HUES48 (cell line): ENCODE results near the gene CTXN3.
"Not testable (repeated sequence)": the region's sequence is repeated elsewhere in the genome, so short reads cannot be mapped to it uniquely, and the experiment has no call there.

ENCODE experiments used
- H3K27ac ChIP-seq: one replicate; pipeline ENCODE4 v1.7.0; 2013; ENCODE audit warnings: low read depth, low read length, inconsistent platforms
- H3K27me3 ChIP-seq: 2 replicates; pipeline ENCODE4 v1.6.1; 2013; ENCODE audit warnings: mild to moderate bottlenecking, low read length; ENCODE audit not compliant: control insufficient read depth, insufficient read depth
- H3K36me3 ChIP-seq: 2 replicates; pipeline ENCODE4 v1.6.1; 2013; ENCODE audit warnings: low read length; ENCODE audit not compliant: control insufficient read depth, insufficient read depth
- H3K4me1 ChIP-seq: 2 replicates; pipeline ENCODE4 v1.6.1; 2013; ENCODE audit warnings: mild to moderate bottlenecking, low read length; ENCODE audit not compliant: control insufficient read depth, insufficient read depth
- H3K4me3 ChIP-seq: 2 replicates; pipeline ENCODE4 v1.5.1; 2013; ENCODE audit warnings: mild to moderate bottlenecking, low read depth, low read length
- H3K9ac ChIP-seq: 2 replicates; pipeline ENCODE4 v1.6.1; 2013; ENCODE audit warnings: mild to moderate bottlenecking, low read depth, low read length, moderate library complexity
- H3K9me3 ChIP-seq: 2 replicates; pipeline ENCODE4 v1.6.1; 2013; ENCODE audit warnings: low read length; ENCODE audit not compliant: control insufficient read depth, insufficient read depth

The CTXN3 gene

DNA sequence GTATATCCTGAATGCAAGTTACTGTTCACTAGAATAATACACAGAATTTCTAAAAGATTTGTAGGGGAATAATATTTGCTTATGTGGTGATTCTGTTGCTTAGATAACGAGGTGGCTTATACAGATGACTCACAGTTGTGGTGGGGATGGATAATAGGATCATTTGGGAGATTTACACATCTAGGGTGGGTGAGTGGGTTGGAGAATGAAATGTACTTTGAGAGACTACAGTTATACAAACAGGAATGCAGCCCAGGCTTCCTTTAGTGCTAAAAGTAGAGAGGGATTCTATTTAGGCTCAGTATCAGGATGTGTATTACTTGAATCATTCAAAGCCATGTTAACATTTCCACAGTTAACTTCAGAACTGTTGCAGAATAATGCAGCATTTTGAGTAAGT is 1.8 kb downstream of the CTXN3 start:
- no peak overlapping the region for H3K4me3 ChIP-seq
- H3K9me3 ChIP-seq: no peaks in the 10 kb centered on the region
- H3K4me1 ChIP-seq: peaks cover 20% of the 10 kb centered on the region
- H3K36me3 ChIP-seq: no peaks in the 10 kb centered on the region
- H3K9ac ChIP-seq: no peak overlapping the region
- no peaks in the 10 kb centered on the region for H3K27me3 ChIP-seq
- no peak overlapping the region for H3K27ac ChIP-seq

DNA sequence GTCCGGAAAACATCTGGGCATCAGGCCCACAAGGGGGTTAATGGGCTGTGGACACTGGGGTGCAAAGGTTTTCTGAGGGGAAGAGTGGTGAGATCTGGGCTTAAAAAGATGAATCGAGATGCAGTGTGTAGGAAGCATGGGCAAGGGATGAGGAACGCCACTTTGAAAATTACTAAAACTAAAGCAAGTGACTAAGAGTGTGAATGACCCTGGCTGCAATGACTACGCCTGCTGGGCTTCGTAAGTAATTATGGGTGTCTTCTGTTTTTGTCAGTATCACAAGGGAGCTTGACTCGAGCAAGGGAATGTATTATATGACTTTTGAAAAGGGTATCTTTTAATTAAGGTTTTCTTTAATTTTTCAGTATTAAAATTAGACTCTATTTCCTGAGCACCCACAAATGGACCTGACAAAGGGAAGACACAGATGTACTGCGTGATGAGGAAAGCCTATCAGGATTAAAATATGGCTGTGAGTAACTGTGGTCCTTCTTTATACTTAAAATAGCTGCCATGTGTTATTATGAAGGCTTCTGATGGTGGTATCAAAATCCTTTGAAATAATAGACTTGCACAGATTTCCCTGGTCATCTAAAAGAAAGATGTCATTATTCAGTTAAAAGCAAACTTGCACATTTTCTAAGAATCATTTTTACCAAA is 4.2 kb downstream of the CTXN3 start:
- Histone ChIP-seq H3K4me1 (peaks cover 24% of the 10 kb centered on the region), H3K4me3 (no peak overlapping the region), H3K36me3 (no peaks in the 10 kb centered on the region), H3K9me3 (no peaks in the 10 kb centered on the region), H3K27ac (no peak overlapping the region), H3K27me3 (no peaks in the 10 kb centered on the region), H3K9ac (no peak overlapping the region)

DNA sequence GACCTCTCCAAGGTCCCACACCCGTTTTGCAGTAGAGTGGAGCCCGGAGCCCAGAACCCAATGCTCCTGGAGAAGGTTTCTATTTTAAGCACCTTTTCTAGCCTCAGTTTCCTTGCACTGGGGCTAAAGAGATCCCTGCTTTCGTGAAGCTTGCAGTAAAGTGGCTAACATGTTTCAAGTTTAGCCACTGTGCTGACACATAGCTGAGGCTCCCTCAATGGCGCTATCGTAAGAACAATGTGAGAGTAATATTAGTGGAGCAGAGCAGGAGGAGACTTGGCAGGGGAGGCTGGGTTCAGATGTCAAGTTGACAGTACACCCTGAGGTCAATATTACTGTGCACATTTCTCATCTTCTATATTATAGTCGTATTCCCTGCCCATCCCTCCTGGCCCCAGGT is 7.9 kb downstream of the CTXN3 start:
- Histone ChIP-seq H3K27ac (no peak overlapping the region), H3K9ac (no peak overlapping the region), H3K27me3 (no peaks in the 10 kb centered on the region), H3K4me3 (no peak overlapping the region), H3K9me3 (no peaks in the 10 kb centered on the region), H3K36me3 (no peaks in the 10 kb centered on the region), H3K4me1 (peaks cover 11% of the 10 kb centered on the region; the same call in 1 of the 2 replicates)

DNA sequence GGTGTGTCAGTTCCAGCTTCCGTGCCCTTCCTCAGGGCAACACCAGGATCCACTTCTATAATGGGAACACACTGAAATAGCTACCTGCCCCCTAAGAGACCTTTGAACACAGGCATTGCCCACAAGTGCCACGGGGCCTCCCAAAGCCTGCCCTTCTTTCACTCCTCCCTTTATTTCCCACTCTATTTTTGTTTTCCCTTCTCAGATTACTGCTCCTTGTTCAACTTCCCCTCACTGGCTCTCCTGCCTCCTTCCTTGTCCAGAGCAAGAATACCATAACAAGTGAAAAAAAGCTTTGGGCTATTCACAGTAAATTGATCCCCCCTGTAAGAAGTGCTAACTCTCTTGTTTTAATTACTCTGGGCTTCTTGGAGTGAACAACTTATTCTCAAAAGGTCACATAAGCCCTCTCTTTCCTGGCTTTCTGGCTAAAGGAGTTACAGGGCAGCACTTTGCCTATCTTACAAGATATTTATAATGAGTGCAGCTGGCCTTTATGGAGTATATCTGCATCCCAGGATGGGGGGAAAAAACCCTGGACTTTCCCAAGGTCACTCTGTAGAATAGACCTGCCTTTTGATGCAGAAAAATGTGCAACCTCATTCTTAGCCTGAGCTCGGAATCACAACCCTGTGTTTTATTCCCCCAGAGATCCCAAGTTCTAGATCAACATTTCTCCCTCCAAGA is 11.3 kb downstream of the CTXN3 start:
- Histone ChIP-seq H3K9ac (no peak overlapping the region), H3K9me3 (no peaks in the 10 kb centered on the region), H3K27ac (no peak overlapping the region), H3K36me3 (no peaks in the 10 kb centered on the region), H3K4me3 (no peak overlapping the region), H3K4me1 (peaks cover 11% of the 10 kb centered on the region; the same call in 1 of the 2 replicates), H3K27me3 (no peaks in the 10 kb centered on the region)

DNA sequence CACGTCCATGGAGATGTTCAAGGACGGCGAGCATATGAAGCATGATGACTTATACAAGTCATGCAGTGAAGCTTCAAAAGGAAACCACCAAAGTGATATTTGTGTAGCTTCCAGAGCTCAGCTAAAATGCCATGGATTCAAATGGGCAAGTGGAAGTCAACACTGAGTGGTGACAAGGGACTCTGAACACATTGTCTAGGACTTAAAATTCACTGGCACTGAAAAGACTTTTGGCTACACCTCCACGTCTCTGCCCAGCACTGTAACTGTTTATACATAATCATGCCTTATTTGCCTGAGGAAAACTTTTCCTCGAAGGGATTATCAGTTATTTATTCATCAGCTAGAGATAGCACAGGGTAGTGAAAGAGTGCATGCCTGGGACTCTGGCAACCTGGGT is 15.2 kb downstream of the CTXN3 start:
- H3K27me3 ChIP-seq: no peaks in the 10 kb centered on the region
- H3K27ac ChIP-seq: no peak overlapping the region
- no peaks in the 10 kb centered on the region for H3K9me3 ChIP-seq
- H3K36me3 ChIP-seq: no peaks in the 10 kb centered on the region
- H3K4me1 ChIP-seq: peaks cover 7% of the 10 kb centered on the region; the same call in 1 of the 2 replicates
- no peak overlapping the region for H3K9ac ChIP-seq
- no peak overlapping the region for H3K4me3 ChIP-seq

DNA sequence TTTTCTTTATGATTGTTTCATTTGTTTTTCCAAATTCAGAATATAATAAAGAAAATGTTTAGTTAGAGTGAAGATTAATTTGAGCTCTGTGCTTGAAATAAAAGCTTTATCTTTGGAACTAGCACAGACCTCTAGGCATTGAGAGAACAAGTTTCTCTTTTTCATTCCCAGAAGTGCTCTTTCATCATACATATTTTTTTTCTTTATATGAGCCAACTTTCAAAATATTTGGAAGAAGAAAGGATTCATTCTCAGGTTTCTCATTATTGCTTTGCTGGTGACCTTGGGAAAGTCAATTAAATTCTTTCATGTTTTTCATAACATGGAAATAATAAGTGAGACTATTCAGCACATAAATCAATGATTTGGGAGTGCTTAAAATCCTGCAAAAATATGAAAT is 16.8 kb downstream of the CTXN3 start:
- Histone ChIP-seq H3K36me3 (no peaks in the 10 kb centered on the region), H3K9ac (no peak overlapping the region), H3K9me3 (no peaks in the 10 kb centered on the region), H3K4me3 (no peak overlapping the region), H3K4me1 (no peaks in the 10 kb centered on the region), H3K27ac (no peak overlapping the region), H3K27me3 (no peaks in the 10 kb centered on the region)

DNA sequence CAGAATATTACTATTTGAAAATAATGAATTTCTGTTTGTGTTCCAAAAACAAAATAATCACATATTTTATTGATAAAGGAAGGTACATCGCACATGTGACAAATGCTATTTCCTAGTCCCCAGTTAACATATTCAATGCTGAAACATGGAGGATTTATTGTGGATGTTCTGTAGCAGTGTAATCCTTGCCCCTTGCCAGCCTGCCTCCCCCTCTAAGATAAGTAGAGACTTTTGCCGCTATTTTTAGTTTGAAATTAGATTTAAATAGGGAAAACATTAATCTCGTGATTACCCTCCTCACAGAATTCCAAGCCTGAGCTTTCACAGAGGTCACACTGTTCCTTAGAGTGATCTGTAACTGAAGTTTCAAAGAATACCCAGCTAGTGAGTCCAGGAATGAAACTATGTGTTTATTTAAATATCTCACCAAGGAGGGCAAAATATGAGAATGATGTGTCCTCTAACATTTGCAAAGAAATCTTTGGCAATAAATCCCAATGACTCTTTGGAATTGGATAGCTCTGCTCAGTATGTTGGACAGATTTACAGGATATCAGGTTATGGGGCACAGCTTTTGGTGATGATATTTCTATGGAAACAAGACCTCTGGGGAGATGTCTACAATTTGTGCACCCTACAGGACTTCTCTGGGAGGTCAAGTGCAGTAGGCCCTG is 17.3 kb downstream of the CTXN3 start:
- H3K27ac ChIP-seq: no peak overlapping the region
- H3K4me1 ChIP-seq: no peaks in the 10 kb centered on the region
- H3K27me3 ChIP-seq: no peaks in the 10 kb centered on the region
- no peak overlapping the region for H3K4me3 ChIP-seq
- no peaks in the 10 kb centered on the region for H3K9me3 ChIP-seq
- H3K36me3 ChIP-seq: no peaks in the 10 kb centered on the region
- H3K9ac ChIP-seq: no peak overlapping the region

DNA sequence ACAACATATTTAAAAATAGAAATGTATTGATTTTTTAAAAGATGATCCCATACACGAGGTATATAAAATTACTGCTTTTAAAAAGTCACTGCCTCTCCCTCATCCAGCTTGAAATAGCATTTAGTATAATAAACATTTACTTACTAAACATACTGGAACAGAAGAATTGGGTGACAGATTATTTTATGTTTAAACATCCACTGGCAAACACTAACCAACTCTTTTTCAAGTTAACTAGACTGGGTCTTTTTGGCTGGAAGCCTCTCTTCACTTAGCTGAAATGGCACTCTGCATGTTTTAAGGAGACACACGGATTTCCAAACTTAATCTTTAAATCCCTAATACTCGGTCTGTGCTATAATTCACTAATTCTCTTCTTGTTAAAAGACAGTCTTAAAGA is 19.0 kb downstream of the CTXN3 start:
- no peak overlapping the region for H3K4me3 ChIP-seq
- no peaks in the 10 kb centered on the region for H3K27me3 ChIP-seq
- H3K9me3 ChIP-seq: no peaks in the 10 kb centered on the region
- no peak overlapping the region for H3K9ac ChIP-seq
- no peaks in the 10 kb centered on the region for H3K36me3 ChIP-seq
- no peaks in the 10 kb centered on the region for H3K4me1 ChIP-seq
- no peak overlapping the region for H3K27ac ChIP-seq

DNA sequence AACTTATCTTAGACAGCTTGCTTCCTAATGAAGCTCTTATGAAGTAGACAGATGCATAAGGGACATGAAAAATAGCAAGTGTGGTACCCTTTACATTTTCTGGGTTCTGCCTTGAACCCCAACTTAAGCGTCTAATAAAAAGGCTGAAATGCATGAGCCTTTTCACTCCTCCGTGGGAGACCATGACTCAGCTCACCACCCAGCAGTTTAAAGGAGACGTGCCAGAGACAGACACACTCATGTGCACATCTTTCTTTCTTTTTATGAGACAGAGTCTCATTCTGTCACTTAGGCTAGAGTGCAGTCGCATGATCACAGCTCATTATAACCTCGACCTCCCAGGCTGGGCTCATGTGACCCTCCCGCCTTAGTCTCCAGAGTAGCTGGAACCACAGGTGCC is 22.3 kb downstream of the CTXN3 start:
- Histone ChIP-seq H3K9me3 (no peaks in the 10 kb centered on the region), H3K36me3 (no peaks in the 10 kb centered on the region), H3K4me3 (no peak overlapping the region), H3K4me1 (no peaks in the 10 kb centered on the region), H3K27me3 (no peaks in the 10 kb centered on the region), H3K27ac (no peak overlapping the region), H3K9ac (no peak overlapping the region)

DNA sequence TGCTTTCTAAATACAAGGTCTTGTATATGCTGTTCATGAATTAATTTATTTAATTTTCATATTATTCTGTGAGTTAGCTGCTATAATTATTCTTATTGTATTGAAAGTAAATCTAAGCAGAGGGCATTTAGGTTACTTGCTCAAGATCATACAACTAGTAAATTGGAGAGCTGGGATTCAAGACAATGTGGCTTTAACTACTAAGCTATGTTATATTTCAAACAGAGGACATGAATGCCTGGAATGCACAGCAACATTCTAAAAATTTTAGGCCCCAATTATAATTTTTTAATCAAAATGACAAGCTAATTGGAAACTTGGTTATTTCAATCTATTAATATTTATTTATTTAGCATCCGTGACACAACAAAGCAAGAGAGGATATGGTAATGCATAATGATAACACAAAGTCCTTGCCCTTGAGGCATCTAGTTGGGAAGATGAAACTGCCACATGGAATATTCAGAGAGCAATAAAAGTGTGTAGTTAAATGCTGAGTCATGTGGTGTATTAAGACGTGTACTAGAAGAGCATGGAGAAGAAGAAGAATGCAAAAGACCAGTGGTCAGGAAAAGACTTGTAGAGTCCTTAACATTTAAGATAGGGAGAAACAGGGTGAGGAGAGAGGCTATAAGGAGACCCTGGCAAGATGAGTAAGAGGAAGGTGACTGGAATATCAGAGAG is 24.4 kb downstream of the CTXN3 start:
- no peaks in the 10 kb centered on the region for H3K36me3 ChIP-seq
- H3K9ac ChIP-seq: no peak overlapping the region
- H3K27ac ChIP-seq: no peak overlapping the region
- H3K9me3 ChIP-seq: no peaks in the 10 kb centered on the region
- no peaks in the 10 kb centered on the region for H3K27me3 ChIP-seq
- H3K4me1 ChIP-seq: no peaks in the 10 kb centered on the region
- H3K4me3 ChIP-seq: no peak overlapping the region

DNA sequence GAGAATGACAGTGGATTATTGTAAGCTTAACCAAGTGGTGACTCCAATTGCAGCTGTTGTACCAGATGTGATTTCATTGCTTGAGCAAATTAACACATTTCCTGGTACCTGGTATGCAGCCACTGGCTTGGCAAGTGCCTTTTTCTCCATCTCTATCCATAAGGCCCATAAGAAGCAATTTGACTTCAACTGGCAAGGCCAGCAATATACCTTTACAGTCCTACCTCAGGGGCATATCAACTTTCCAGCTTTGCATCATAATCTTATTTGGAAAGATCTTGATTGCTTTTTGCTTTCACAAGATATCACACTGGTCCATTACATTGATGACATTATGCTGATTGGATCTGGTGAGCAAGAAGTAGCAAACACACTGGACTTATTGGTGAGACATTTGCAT is 28.1 kb downstream of the CTXN3 start:
- not testable (repeated sequence) for H3K27ac ChIP-seq, H3K36me3 ChIP-seq, H3K9me3 ChIP-seq, H3K27me3 ChIP-seq, H3K9ac ChIP-seq, H3K4me3 ChIP-seq, H3K4me1 ChIP-seq
